HEK293 (cell line): Measurements from ENCODE around the gene ZNF503.
"Not testable (repeated sequence)": the region's sequence is repeated elsewhere in the genome, so short reads cannot be mapped to it uniquely, and the experiment has no call there.

Experiments used
- CTCF ChIA-PET: fragments of 350-600 bp; formaldehyde crosslinking; extraction: SDS; loops from one replicate; lab custom pipeline; 2021; ENCODE audit warnings: antibody characterized with exemption; lab: Yijun Ruan, JAX
- POLR2A ChIA-PET: fragments of 300-600 bp; formaldehyde crosslinking; extraction: SDS; loops from one replicate; lab custom pipeline; 2020; ENCODE audit warnings: antibody characterized with exemption, inconsistent platforms; lab: Yijun Ruan, JAX
- H3K27ac ChIP-seq: fragments of 200-500 bp; sonication (Bioruptor generic); 2 replicates; pipeline ENCODE4 v1.5.1; 2014; ENCODE audit warnings: low read depth, low read length, control low read depth, inconsistent platforms; ENCODE audit errors: extremely low read depth
- H3K36me3 ChIP-seq, 2 experiments: fragments of 200-500 bp in 1 of 2; sonication (Bioruptor generic) in 1 of 2; 1 replicate in 1 of 2; 2 replicates in 1 of 2; pipeline ENCODE4 v1.5.1; 2014 to 2017; ENCODE audit warnings: inconsistent platforms in 2 of 2, low read length in 2 of 2; ENCODE audit not compliant: control insufficient read depth in 2 of 2, insufficient read depth in 1 of 2
- H3K4me1 ChIP-seq: fragments of 200-500 bp; sonication (Bioruptor generic); 2 replicates; pipeline ENCODE4 v1.5.1; 2014; ENCODE audit warnings: mild to moderate bottlenecking, low read length, inconsistent platforms; ENCODE audit not compliant: control insufficient read depth, insufficient read depth
- H3K4me3 ChIP-seq: 2 replicates; pipeline ENCODE4 v1.5.1; 2011; ENCODE audit warnings: low read depth, mild to moderate bottlenecking, control low read depth, low read length, moderate library complexity
- H3K9me3 ChIP-seq: fragments of 200-500 bp; sonication (Bioruptor generic); 2 replicates; pipeline ENCODE4 v1.5.1; 2014; ENCODE audit warnings: low read depth, low read length, inconsistent platforms; ENCODE audit not compliant: control insufficient read depth, insufficient read depth
- GFI1B ChIP-seq: fragments of 450-650 bp; formaldehyde crosslinking; IDR thresholded peaks from 2 replicates; pipeline ENCODE4 v1.5.1; 2016; ENCODE audit warnings: missing biosample characterization, missing genetic modification characterization
- KLF7 ChIP-seq: fragments of 450-650 bp; formaldehyde crosslinking; IDR thresholded peaks from 2 replicates; pipeline ENCODE4 v1.5.1; 2016; ENCODE audit warnings: missing biosample characterization, missing genetic modification characterization, borderline replicate concordance
- RBAK ChIP-seq: fragments of 450-650 bp; formaldehyde crosslinking; IDR thresholded peaks from 2 replicates; pipeline ENCODE4 v1.5.1; 2016; ENCODE audit warnings: missing biosample characterization, missing genetic modification characterization
- ZBTB11 ChIP-seq: fragments of 450-650 bp; formaldehyde crosslinking; conservative IDR thresholded peaks from 2 replicates; pipeline ENCODE4 v1.5.1; 2016; ENCODE audit warnings: low read depth, missing biosample characterization, missing genetic modification characterization
- ZBTB21 ChIP-seq: fragments of 450-650 bp; formaldehyde crosslinking; IDR thresholded peaks from 2 replicates; pipeline ENCODE4 v1.5.1; 2017; ENCODE audit warnings: missing biosample characterization, missing genetic modification characterization
- ZBTB7A ChIP-seq: fragments of 450-650 bp; formaldehyde crosslinking; IDR thresholded peaks from 2 replicates; pipeline ENCODE4 v1.5.1; 2016; ENCODE audit warnings: low read depth, missing biosample characterization, missing genetic modification characterization
- ZBTB8A ChIP-seq: fragments of 450-650 bp; formaldehyde crosslinking; IDR thresholded peaks from 2 replicates; pipeline ENCODE4 v1.5.1; 2016; ENCODE audit warnings: missing biosample characterization, missing genetic modification characterization
- ZNF138 ChIP-seq: fragments of 450-650 bp; formaldehyde crosslinking; IDR thresholded peaks from 2 replicates; pipeline ENCODE4 v1.5.1; 2016; ENCODE audit warnings: missing biosample characterization, missing genetic modification characterization, borderline replicate concordance
- ZNF140 ChIP-seq: fragments of 450-650 bp; formaldehyde crosslinking; IDR thresholded peaks from 2 replicates; pipeline ENCODE4 v1.5.1; 2016; ENCODE audit warnings: missing biosample characterization, missing genetic modification characterization
- ZNF19 ChIP-seq: fragments of 450-650 bp; formaldehyde crosslinking; IDR thresholded peaks from 2 replicates; pipeline ENCODE4; 2016; ENCODE audit warnings: missing biosample characterization, missing genetic modification characterization, low read depth
- ZNF223 ChIP-seq: fragments of 450-650 bp; formaldehyde crosslinking; IDR thresholded peaks from 2 replicates; pipeline ENCODE4 v1.5.1; 2016; ENCODE audit warnings: missing biosample characterization, missing genetic modification characterization
- ZNF266 ChIP-seq: fragments of 450-650 bp; formaldehyde crosslinking; IDR thresholded peaks from 2 replicates; pipeline ENCODE4 v1.5.1; 2016; ENCODE audit warnings: missing biosample characterization, missing genetic modification characterization, low read depth
- ZNF302 ChIP-seq: fragments of 450-650 bp; formaldehyde crosslinking; IDR thresholded peaks from 2 replicates; pipeline ENCODE4 v1.5.1; 2016; ENCODE audit warnings: missing biosample characterization, missing genetic modification characterization, low read depth
- ZNF394 ChIP-seq: fragments of 450-650 bp; formaldehyde crosslinking; IDR thresholded peaks from 2 replicates; pipeline ENCODE4 v1.5.1; 2016; ENCODE audit warnings: missing biosample characterization, missing genetic modification characterization, mild to moderate bottlenecking, moderate library complexity, borderline replicate concordance
- ZNF404 ChIP-seq: fragments of 450-650 bp; formaldehyde crosslinking; IDR thresholded peaks from 2 replicates; pipeline ENCODE4 v1.5.1; 2017; ENCODE audit warnings: missing biosample characterization, missing genetic modification characterization
- ZNF426 ChIP-seq: fragments of 450-650 bp; formaldehyde crosslinking; IDR thresholded peaks from 2 replicates; pipeline ENCODE4 v1.5.1; 2017; ENCODE audit warnings: missing biosample characterization, missing genetic modification characterization, mild to moderate bottlenecking, inconsistent platforms, moderate library complexity
- ZNF433 ChIP-seq: fragments of 450-650 bp; formaldehyde crosslinking; IDR thresholded peaks from 2 replicates; pipeline ENCODE4 v1.5.1; 2016; ENCODE audit warnings: missing biosample characterization, missing genetic modification characterization, low read depth
- ZNF510 ChIP-seq: fragments of 450-650 bp; formaldehyde crosslinking; IDR thresholded peaks from 2 replicates; pipeline ENCODE4 v1.5.1; 2018; ENCODE audit warnings: mild to moderate bottlenecking, missing genetic modification characterization, missing biosample characterization; ENCODE audit not compliant: insufficient replicate concordance
- ZNF514 ChIP-seq: fragments of 450-650 bp; formaldehyde crosslinking; IDR thresholded peaks from 2 replicates; pipeline ENCODE4 v1.5.1; 2016; ENCODE audit warnings: missing biosample characterization, missing genetic modification characterization
- ZNF518A ChIP-seq: fragments of 450-650 bp; formaldehyde crosslinking; conservative IDR thresholded peaks from 2 replicates; pipeline ENCODE4 v1.5.1; 2016; ENCODE audit warnings: low read depth, missing biosample characterization, missing genetic modification characterization
- ZNF555 ChIP-seq: fragments of 450-650 bp; formaldehyde crosslinking; conservative IDR thresholded peaks from 2 replicates; pipeline ENCODE4 v1.5.1; 2017; ENCODE audit warnings: missing biosample characterization, mild to moderate bottlenecking, missing genetic modification characterization, inconsistent platforms
- ZNF558 ChIP-seq: fragments of 450-650 bp; formaldehyde crosslinking; IDR thresholded peaks from 2 replicates; pipeline ENCODE4 v1.5.1; 2016; ENCODE audit warnings: missing biosample characterization, missing genetic modification characterization
- ZNF560 ChIP-seq: fragments of 450-650 bp; formaldehyde crosslinking; IDR thresholded peaks from 2 replicates; pipeline ENCODE4 v1.5.1; 2017; ENCODE audit warnings: missing biosample characterization, missing genetic modification characterization, borderline replicate concordance
- ZNF623 ChIP-seq: fragments of 450-650 bp; formaldehyde crosslinking; IDR thresholded peaks from 2 replicates; pipeline ENCODE4 v1.5.1; 2016; ENCODE audit warnings: missing biosample characterization, missing genetic modification characterization
- ZNF654 ChIP-seq: fragments of 450-650 bp; formaldehyde crosslinking; IDR thresholded peaks from 2 replicates; pipeline ENCODE4 v1.5.1; 2016; ENCODE audit warnings: low read depth, missing biosample characterization, missing genetic modification characterization
- ZNF664 ChIP-seq: fragments of 450-650 bp; formaldehyde crosslinking; IDR thresholded peaks from 2 replicates; pipeline ENCODE4 v1.5.1; 2016; ENCODE audit warnings: missing biosample characterization, missing genetic modification characterization
- ZNF704 ChIP-seq: fragments of 450-650 bp; formaldehyde crosslinking; IDR thresholded peaks from 2 replicates; pipeline ENCODE4 v1.5.1; 2016; ENCODE audit warnings: missing biosample characterization, missing genetic modification characterization
- ZXDB ChIP-seq: fragments of 450-650 bp; formaldehyde crosslinking; IDR thresholded peaks from 2 replicates; pipeline ENCODE4 v1.5.1; 2016; ENCODE audit warnings: missing biosample characterization, missing genetic modification characterization

The ZNF503 gene

GRCh38 chr10:75369838-75370237 is 31.7 kb downstream of the ZNF503 start:
- H3K9me3 ChIP-seq, H3K4me3 ChIP-seq, POLR2A ChIA-PET, H3K4me1 ChIP-seq, H3K27ac ChIP-seq, H3K36me3 ChIP-seq: not testable (repeated sequence)
- CTCF ChIA-PET = interaction anchor here (1.0 kb wide), 1 partner anchor 12 kb away, joined by 3 read pairs; no protein-coding TSS in a partner anchor
- peak; percentile 91 for TF ChIP-seq ZNF433 (tag by site-specific recombination)
- TF ChIP-seq GFI1B (tag by site-specific recombination) = 0 out of 2 replicates have a peak, but pooled peaks have one; percentile 48
- peak; percentile 74 for TF ChIP-seq ZNF623
- TF ChIP-seq ZNF664 (tag by site-specific recombination) = 0 out of 2 replicates have a peak, but pooled peaks have one; percentile 50
- TF ChIP-seq RBAK (tag by site-specific recombination) = 0 out of 2 replicates have a peak, but pooled peaks have one; percentile 70
- 0 out of 2 replicates have a peak, but pooled peaks have one; percentile 22 for TF ChIP-seq ZNF138 (tag by site-specific recombination)
- TF ChIP-seq ZBTB7A (tag by site-specific recombination) = 0 out of 2 replicates have a peak, but pooled peaks have one; percentile 26
- TF ChIP-seq ZNF394 (tag by site-specific recombination) = peak; percentile 92
- TF ChIP-seq ZNF514 (tag by site-specific recombination) = peak; percentile 44; the same call in 1 of the 2 replicates
- peak; percentile 77 for TF ChIP-seq ZXDB (tag by site-specific recombination)
- TF ChIP-seq ZNF140 (tag by site-specific recombination) = peak; percentile 93
- TF ChIP-seq ZBTB8A (tag by site-specific recombination) = peak; percentile 77
- TF ChIP-seq ZNF19 (tag by site-specific recombination) = 0 out of 2 replicates have a peak, but pooled peaks have one; percentile 31
- TF ChIP-seq ZNF654 (tag by site-specific recombination) = peak; percentile 27
- 0 out of 2 replicates have a peak, but pooled peaks have one; percentile 10 for TF ChIP-seq ZNF302 (tag by site-specific recombination)
- TF ChIP-seq ZNF560 (tag by site-specific recombination) = peak; percentile 79; the same call in 1 of the 2 replicates
- peak; percentile 85; the same call in 1 of the 2 replicates for TF ChIP-seq ZNF555 (tag by site-specific recombination)
- peak; percentile 89 for TF ChIP-seq ZNF510 (tag by site-specific recombination)
- 0 out of 2 replicates have a peak, but pooled peaks have one; percentile 41 for TF ChIP-seq ZBTB21
- TF ChIP-seq ZNF404 (tag by site-specific recombination) = peak; percentile 84; the same call in 1 of the 2 replicates
- TF ChIP-seq ZNF266 (tag by site-specific recombination) = peak; percentile 64; the same call in 1 of the 2 replicates
- peak; percentile 84 for TF ChIP-seq ZNF518A (tag by site-specific recombination)
- TF ChIP-seq ZBTB11 (tag by site-specific recombination) = peak; percentile 82
- peak; percentile 65 for TF ChIP-seq ZNF223
- TF ChIP-seq ZNF426 (tag by site-specific recombination) = peak; percentile 85
- TF ChIP-seq ZNF558 (tag by site-specific recombination) = peak; percentile 82
- peak; percentile 26; the same call in 1 of the 2 replicates for TF ChIP-seq KLF7
- TF ChIP-seq ZNF704 = 0 out of 2 replicates have a peak, but pooled peaks have one; percentile 38
